ENCODE results near the gene RIMS1.

The RIMS1 gene

GRCh38 chr6:71906813-71907212 lies 20.5 kb downstream of the RIMS1 start:
- Histone ChIP-seq H3K27ac (replicated peaks) (no peak overlapping the region), H3K27me3 (ENCODE audit: insufficient read depth, poor library complexity, severe bottlenecking) (peaks cover 2% of the 10 kb centered on the region), H3K4me3 (replicated peaks; ENCODE audit: insufficient read depth, low read length) (no peak overlapping the region)
- no peak for DNase-seq (ENCODE audit: low read depth in 1 of 2, low spot score in 1 of 2)
- TF ChIP-seq GABPA (IDR thresholded peaks at IDR 0.05; ENCODE audit: low read depth) (no peak), POLR2AphosphoS5 (IDR thresholded peaks at IDR 0.05; ENCODE audit: low read depth) (no peak), REST (IDR thresholded peaks at IDR 0.05; ENCODE audit: insufficient replicate concordance, low read depth) (no peak), SPI1 (IDR thresholded peaks at IDR 0.05; ENCODE audit: borderline replicate concordance, low read depth) (no peak), CTCF (IDR thresholded peaks at IDR 0.05; ENCODE audit: insufficient read depth, low read length) (no peak)

DNA sequence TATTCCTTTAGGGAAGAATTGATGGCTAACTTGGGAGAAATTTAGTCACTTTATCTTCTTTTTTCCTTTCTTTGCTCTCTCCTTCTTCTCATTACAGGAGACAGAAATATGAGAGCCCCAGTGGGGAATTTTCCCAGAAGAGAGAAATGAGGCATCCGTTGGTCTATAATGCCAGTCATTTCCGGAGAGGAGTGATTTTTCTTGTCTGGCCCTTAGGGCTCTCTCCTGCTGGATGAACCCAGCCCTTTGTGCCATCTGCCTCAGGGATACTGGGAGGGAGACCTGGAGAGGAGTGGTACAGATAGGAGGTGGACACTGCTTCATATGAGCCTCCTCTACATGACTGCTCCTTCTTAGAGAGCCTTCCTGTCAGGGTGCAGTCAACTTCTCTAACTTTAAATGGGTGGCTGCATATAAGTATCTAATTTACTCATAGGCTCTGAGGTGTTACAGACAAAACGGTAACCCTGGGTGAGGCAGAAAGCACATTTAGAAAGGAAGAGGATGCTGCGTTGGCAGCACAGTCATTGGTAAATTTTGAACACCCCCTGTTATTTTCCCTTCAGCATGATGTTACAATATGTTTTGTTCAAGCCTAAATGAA lies 21.9 kb downstream of the RIMS1 start:
- no peak overlapping the region for H3K27ac ChIP-seq (replicated peaks)
- no peak for TF ChIP-seq GABPA (IDR thresholded peaks at IDR 0.05; ENCODE audit: low read depth)
- TF ChIP-seq REST (IDR thresholded peaks at IDR 0.05; ENCODE audit: insufficient replicate concordance, low read depth): no peak
- no peak for TF ChIP-seq POLR2AphosphoS5 (IDR thresholded peaks at IDR 0.05; ENCODE audit: low read depth)
- TF ChIP-seq SPI1 (IDR thresholded peaks at IDR 0.05; ENCODE audit: borderline replicate concordance, low read depth): no peak
- TF ChIP-seq CTCF (IDR thresholded peaks at IDR 0.05; ENCODE audit: insufficient read depth, low read length): no peak
- no peak overlapping the region for H3K4me3 ChIP-seq (replicated peaks; ENCODE audit: insufficient read depth, low read length)
- peaks cover 2% of the 10 kb centered on the region for H3K27me3 ChIP-seq (ENCODE audit: insufficient read depth, poor library complexity, severe bottlenecking)
- no peak for DNase-seq (ENCODE audit: low read depth in 1 of 2, low spot score in 1 of 2)

DNA sequence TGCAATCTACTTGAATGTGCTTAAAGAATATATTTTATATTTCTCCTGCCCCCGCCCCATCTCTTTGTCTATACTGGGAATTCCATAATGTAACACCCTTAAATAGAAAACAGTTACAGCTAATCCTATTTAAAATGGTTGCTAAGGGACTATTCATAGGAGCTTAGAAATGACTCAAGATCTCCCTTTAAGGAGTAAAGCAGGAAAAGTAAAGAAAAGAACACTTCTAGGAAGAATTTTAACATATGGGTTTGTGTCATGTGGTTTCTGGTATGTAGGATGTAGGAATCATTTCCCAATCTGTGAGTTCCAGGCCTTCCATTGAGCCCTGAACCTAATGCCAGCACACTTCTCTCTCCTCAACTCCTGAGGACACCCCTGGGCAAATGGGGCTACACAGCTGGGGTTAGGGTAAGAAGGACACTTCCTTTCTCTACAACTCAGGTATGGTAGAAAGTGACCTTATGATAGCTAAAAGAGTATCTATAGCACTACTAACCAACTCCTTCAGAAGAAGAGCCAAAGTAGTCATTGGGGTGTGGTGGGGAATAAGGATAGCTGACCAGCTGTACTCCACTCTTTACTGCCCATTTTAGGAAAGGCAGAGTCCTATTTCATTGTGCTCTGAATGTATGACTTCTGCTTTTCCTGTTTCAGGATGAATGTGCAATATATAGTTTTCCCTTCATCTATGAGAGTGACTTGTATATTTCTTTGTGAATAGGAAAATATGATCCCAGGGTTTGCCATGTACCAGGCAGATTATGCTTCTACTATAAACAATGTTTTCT lies 27.3 kb downstream of the RIMS1 start:
- no peak for DNase-seq (ENCODE audit: low read depth in 1 of 2, low spot score in 1 of 2)
- no peaks in the 10 kb centered on the region for H3K27me3 ChIP-seq (ENCODE audit: insufficient read depth, poor library complexity, severe bottlenecking)
- TF ChIP-seq SPI1 (IDR thresholded peaks at IDR 0.05; ENCODE audit: borderline replicate concordance, low read depth): no peak
- TF ChIP-seq GABPA (IDR thresholded peaks at IDR 0.05; ENCODE audit: low read depth): no peak
- TF ChIP-seq CTCF (IDR thresholded peaks at IDR 0.05; ENCODE audit: insufficient read depth, low read length): no peak
- TF ChIP-seq REST (IDR thresholded peaks at IDR 0.05; ENCODE audit: insufficient replicate concordance, low read depth): no peak
- TF ChIP-seq POLR2AphosphoS5 (IDR thresholded peaks at IDR 0.05; ENCODE audit: low read depth): no peak
- H3K27ac ChIP-seq (replicated peaks): no peak overlapping the region
- H3K4me3 ChIP-seq (replicated peaks; ENCODE audit: insufficient read depth, low read length): no peak overlapping the region
